Fibroblast of lung (primary cell): Measurements from ENCODE around the gene STARD3NL.

Experiments
- EZH2 ChIP-seq: IDR thresholded peaks from 2 replicates; pipeline ENCODE4 v1.5.1; 2012; ENCODE audit warnings: low read length, control low read depth, mild to moderate bottlenecking; ENCODE audit errors: missing control alignments
- TF ChIP-seq, protein P1 (sequence below), 2 donors: IDR thresholded peaks in 1 of 2; conservative IDR thresholded peaks in 1 of 2; 1 replicate in 1 of 2; 2 replicates in 1 of 2; pipeline ENCODE4 v1.5.1; 2011 to 2012; ENCODE audit warnings: low read length in 2 of 2, control low read depth in 1 of 2, inconsistent platforms in 1 of 2, low read depth in 1 of 2, mild to moderate bottlenecking in 1 of 2

DNA sequence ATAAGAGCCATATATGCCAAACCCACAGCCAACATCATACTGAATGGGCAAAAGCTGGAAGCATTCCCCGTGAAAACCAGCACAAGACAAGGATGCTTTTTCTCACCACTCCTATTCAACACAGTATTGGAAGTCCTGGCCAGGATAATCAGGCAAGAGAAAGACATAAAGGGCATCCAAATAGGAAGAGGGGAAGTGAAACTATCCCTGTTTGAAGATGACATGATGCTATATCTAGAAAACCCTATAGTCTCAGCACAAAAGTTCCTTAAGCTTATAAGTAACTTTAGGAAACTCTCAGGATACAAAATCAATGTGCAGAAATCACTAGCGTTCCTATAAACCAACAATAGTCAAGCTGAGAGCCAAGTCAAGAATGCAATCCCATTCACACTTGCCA lies 23.8 kb upstream of the STARD3NL start:
- TF ChIP-seq EZH2: no peak
- TF ChIP-seq, protein P1, sequence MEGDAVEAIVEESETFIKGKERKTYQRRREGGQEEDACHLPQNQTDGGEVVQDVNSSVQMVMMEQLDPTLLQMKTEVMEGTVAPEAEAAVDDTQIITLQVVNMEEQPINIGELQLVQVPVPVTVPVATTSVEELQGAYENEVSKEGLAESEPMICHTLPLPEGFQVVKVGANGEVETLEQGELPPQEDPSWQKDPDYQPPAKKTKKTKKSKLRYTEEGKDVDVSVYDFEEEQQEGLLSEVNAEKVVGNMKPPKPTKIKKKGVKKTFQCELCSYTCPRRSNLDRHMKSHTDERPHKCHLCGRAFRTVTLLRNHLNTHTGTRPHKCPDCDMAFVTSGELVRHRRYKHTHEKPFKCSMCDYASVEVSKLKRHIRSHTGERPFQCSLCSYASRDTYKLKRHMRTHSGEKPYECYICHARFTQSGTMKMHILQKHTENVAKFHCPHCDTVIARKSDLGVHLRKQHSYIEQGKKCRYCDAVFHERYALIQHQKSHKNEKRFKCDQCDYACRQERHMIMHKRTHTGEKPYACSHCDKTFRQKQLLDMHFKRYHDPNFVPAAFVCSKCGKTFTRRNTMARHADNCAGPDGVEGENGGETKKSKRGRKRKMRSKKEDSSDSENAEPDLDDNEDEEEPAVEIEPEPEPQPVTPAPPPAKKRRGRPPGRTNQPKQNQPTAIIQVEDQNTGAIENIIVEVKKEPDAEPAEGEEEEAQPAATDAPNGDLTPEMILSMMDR (conservative IDR thresholded peaks at IDR 0.05 in 1 of 2, IDR thresholded peaks at IDR 0.05 in 1 of 2; ENCODE audit: low read depth in 1 of 2, low read length in 2 of 2): no peak
